Keratinocyte (primary cell): ENCODE measurements around the gene C1orf35. TPM values are rescaled to one million over a fixed set of nuclear protein-coding genes. Genes with fewer than 3 reads are reported as not detected.

ENCODE experiments used
- DNase-seq: peaks from one replicate; pipeline ENCODE4 v3.0.0-alpha.2; 2011; ENCODE audit warnings: low read depth, missing footprints, low spot score
- FAIRE-seq: peaks from 2 replicates; lab custom pipeline; 2011; peaks lifted over from hg19 to GRCh38; lab: Jason Lieb, UNC
- H2AFZ ChIP-seq: 2 replicates; pipeline ENCODE4 v1.6.0; 2012; ENCODE audit warnings: low read length, control low read depth, inconsistent platforms; ENCODE audit not compliant: control insufficient read depth
- H3K27ac ChIP-seq: 2 replicates; pipeline ENCODE4 v1.5.1; 2011; ENCODE audit warnings: low read length; ENCODE audit not compliant: control insufficient read depth, insufficient read depth
- H3K27me3 ChIP-seq: 3 replicates; pipeline ENCODE4 v1.6.0; 2011; ENCODE audit warnings: low read length; ENCODE audit not compliant: control insufficient read depth, insufficient read depth; ENCODE audit errors: extremely low read depth
- H3K36me3 ChIP-seq, 2 experiments: 2 replicates in 1 of 2; 3 replicates in 1 of 2; pipeline ENCODE4 v1.5.1; 2011; ENCODE audit warnings: low read length in 2 of 2, mild to moderate bottlenecking in 1 of 2; ENCODE audit not compliant: control insufficient read depth in 2 of 2, insufficient read depth in 2 of 2; ENCODE audit errors: extremely low read depth in 1 of 2
- H3K4me1 ChIP-seq: 3 replicates; pipeline ENCODE4 v1.5.1; 2011; ENCODE audit warnings: low read length; ENCODE audit not compliant: control insufficient read depth, insufficient read depth; ENCODE audit errors: extremely low read depth
- H3K4me2 ChIP-seq: 3 replicates; pipeline ENCODE4 v1.6.0; 2011; ENCODE audit warnings: low read depth, low read length; ENCODE audit not compliant: control insufficient read depth, insufficient read depth; ENCODE audit errors: extremely low read depth
- H3K4me3 ChIP-seq, 3 experiments: fragments of 200-600 bp in 1 of 3; sonication (generic) in 1 of 3; 2 replicates in 2 of 3; 3 replicates in 1 of 3; pipeline ENCODE4 v1.5.1; 2011 to 2016; ENCODE audit warnings: low read length in 3 of 3, mild to moderate bottlenecking in 3 of 3, control low read depth in 2 of 3, inconsistent platforms in 1 of 3, low read depth in 1 of 3, mixed read lengths in 1 of 3, mixed run types in 1 of 3, moderate library complexity in 1 of 3; ENCODE audit not compliant: control insufficient read depth in 2 of 3, insufficient read depth in 2 of 3; ENCODE audit errors: extremely low read depth in 1 of 3
- H3K79me2 ChIP-seq: 2 replicates; pipeline ENCODE4 v1.6.0; 2012; ENCODE audit warnings: low read length; ENCODE audit not compliant: control insufficient read depth, insufficient read depth
- H3K9ac ChIP-seq: 3 replicates; pipeline ENCODE4 v1.6.0; 2011; ENCODE audit warnings: low read length; ENCODE audit not compliant: control insufficient read depth, insufficient read depth; ENCODE audit errors: extremely low read depth
- H3K9me1 ChIP-seq: 3 replicates; pipeline ENCODE4 v1.6.0; 2011; ENCODE audit warnings: low read length; ENCODE audit not compliant: control insufficient read depth, insufficient read depth; ENCODE audit errors: extremely low read depth
- H3K9me3 ChIP-seq: 2 replicates; pipeline ENCODE4 v1.5.1; 2012; ENCODE audit warnings: low read depth, low read length; ENCODE audit not compliant: control insufficient read depth
- H4K20me1 ChIP-seq: 3 replicates; pipeline ENCODE4 v1.6.0; 2011; ENCODE audit warnings: low read length; ENCODE audit not compliant: control insufficient read depth, insufficient read depth; ENCODE audit errors: extremely low read depth
- CTCF ChIP-seq, 3 experiments: IDR thresholded peaks in 1 of 3; conservative IDR thresholded peaks in 1 of 3; optimal IDR thresholded peaks in 1 of 3; 2 replicates in 2 of 3; 3 replicates in 1 of 3; pipeline versions ENCODE3 to v1.5.1; 2011; ENCODE audit warnings: low read length in 3 of 3, mild to moderate bottlenecking in 3 of 3, moderate library complexity in 2 of 3, control low read depth in 1 of 3, inconsistent platforms in 1 of 3; ENCODE audit not compliant: insufficient read depth in 2 of 3; ENCODE audit errors: extremely low read depth in 1 of 3
- EZH2 ChIP-seq: IDR thresholded peaks from one replicate; pipeline ENCODE4 v1.6.1; 2012; ENCODE audit warnings: inconsistent platforms, mild to moderate bottlenecking, low read length, moderate library complexity
- dilution Hi-C: fragments of 300-500 bp; cut with MboI; formaldehyde crosslinking; loops from one replicate; pipeline ENCODE4 v1.7.0; 2020; ENCODE audit warnings: low sequenced_read_pairs; ENCODE audit not compliant: extremely low pct_ligation_motif_present
- polyA plus RNA-seq, 5 experiments: library from polyadenylated mRNA; depleted of rRNA in 3 of 5; stranded (reverse) in 3 of 5; stranded (forward) in 1 of 5; unstranded in 1 of 5; fragments of >200 nt; gene quantifications; 1 replicate in 1 of 5; 2 replicates in 3 of 5; 3 replicates in 1 of 5; pipeline versions ENCODE4 v1.2.1 to v1.2.3, GENCODE V29; 2011 to 2012; ENCODE audit warnings: missing spikeins in 2 of 5, low read depth in 1 of 5, low replicate concordance in 1 of 5

C1orf35 gene
- polyA plus RNA-seq, 1 donor (not counting 4 experiments of a cell fraction or from before 2014, with no cell fraction given): 8.2 TPM

- no peaks in the 10 kb centered on the region for H3K9me3 ChIP-seq
- peaks cover 4% of the 10 kb centered on the region for H3K9me1 ChIP-seq
- H3K27me3 ChIP-seq: no peaks in the 10 kb centered on the region
- peaks cover 0 to 12% of the 10 kb centered on the region in 2 experiments for H3K36me3 ChIP-seq
- TF ChIP-seq EZH2 (no peak), CTCF (optimal IDR thresholded peaks at IDR 0.05 in 1 of 3, IDR thresholded peaks at IDR 0.05 in 1 of 3, conservative IDR thresholded peaks at IDR 0.05 in 1 of 3; ENCODE audit: extremely low read depth in 1 of 3, insufficient read depth in 2 of 3, low read length in 3 of 3) (no peak)
- no peak overlapping the region for H3K4me2 ChIP-seq
- H3K27ac ChIP-seq: no peak overlapping the region
- peaks cover 12% of the 10 kb centered on the region for H4K20me1 ChIP-seq
- no peak overlapping the region for H3K9ac ChIP-seq
- H3K4me1 ChIP-seq: peaks cover 9% of the 10 kb centered on the region
- H2AFZ ChIP-seq: no peak overlapping the region
- FAIRE-seq (no peak), DNase-seq (no peak)
- no peak overlapping the region for H3K4me3 ChIP-seq
- peaks cover 43% of the 10 kb centered on the region for H3K79me2 ChIP-seq
- dilution Hi-C loops: no loop called here
Observed at GRCh38 chr1:228079601-228080263, 23.4 kb downstream of the C1orf35 start.

- dilution Hi-C loops: no loop called here
- peaks cover 36% of the 10 kb centered on the region for H3K79me2 ChIP-seq
Observed at GRCh38 chr1:228079013-228079412, 24.1 kb downstream of the C1orf35 start.

More at GRCh38 chr1:228079013-228079412, 24.1 kb downstream of the C1orf35 start:
- Histone ChIP-seq H3K9ac (no peak overlapping the region), H3K36me3 (peaks cover 0 to 4% of the 10 kb centered on the region in 2 experiments), H3K4me1 (peaks cover 5% of the 10 kb centered on the region), H3K9me1 (peaks cover 4% of the 10 kb centered on the region), H3K9me3 (no peaks in the 10 kb centered on the region), H2AFZ (no peak overlapping the region), H3K4me2 (no peak overlapping the region), H3K4me3 (no peak overlapping the region), H3K27ac (no peak overlapping the region), H3K27me3 (no peaks in the 10 kb centered on the region), H4K20me1 (peaks cover 5% of the 10 kb centered on the region)
- TF ChIP-seq CTCF (optimal IDR thresholded peaks at IDR 0.05 in 1 of 3, IDR thresholded peaks at IDR 0.05 in 1 of 3, conservative IDR thresholded peaks at IDR 0.05 in 1 of 3; ENCODE audit: extremely low read depth in 1 of 3, insufficient read depth in 2 of 3, low read length in 3 of 3) (no peak), EZH2 (no peak)
- FAIRE-seq (no peak), DNase-seq (no peak)
